GM19328 (cell line): ENCODE data around the gene TSPYL2.
A peak's percentile ranks its signal among the peaks of the same experiment; 100 is the strongest.

Experiments
- ATAC-seq: cut with Tn5 transposase; IDR thresholded peaks from one replicate; pipeline ENCODE4 v1.9.1; 2021; ENCODE audit warnings: mild to moderate bottlenecking, moderate library complexity; ENCODE audit not compliant: unreplicated experiment

The TSPYL2 gene

DNA sequence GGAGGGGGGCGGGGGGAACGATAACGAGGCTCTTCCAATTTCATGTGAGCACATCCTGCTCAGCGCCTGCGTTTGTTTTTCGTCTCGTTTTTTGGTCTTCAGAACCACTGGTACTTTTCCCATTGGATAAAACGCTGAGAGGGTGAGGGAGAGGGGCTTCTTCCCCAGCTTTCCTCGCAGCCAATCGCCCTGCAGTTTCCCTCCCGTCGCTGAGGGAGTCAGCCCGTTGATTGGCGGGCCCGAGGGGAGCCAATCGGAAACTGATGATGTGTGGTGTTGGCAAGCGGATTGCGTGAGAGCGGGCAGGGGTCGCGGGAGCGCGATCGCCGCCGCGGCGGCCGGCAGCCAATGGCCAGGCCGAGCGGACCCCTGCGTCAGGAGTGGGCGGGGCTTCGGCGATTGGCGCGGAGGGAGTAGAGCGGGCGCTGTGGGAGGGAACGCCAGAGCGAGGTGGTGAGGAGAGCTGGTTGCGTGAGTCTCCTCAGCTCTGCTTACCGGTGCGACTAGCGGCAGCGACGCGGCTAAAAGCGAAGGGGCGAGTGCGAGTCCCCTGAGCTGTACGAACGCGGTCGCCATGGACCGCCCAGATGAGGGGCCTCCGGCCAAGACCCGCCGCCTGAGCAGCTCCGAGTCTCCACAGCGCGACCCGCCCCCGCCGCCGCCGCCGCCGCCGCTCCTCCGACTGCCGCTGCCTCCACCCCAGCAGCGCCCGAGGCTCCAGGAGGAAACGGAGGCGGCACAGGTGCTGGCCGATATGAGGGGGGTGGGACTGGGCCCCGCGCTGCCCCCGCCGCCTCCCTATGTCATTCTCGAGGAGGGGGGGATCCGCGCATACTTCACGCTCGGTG is at the start of gene TSPYL2:
TSPYL2 (plus strand) TSS at position 443 of the 848 bp plus-strand sequence; CDS start at position 575, 132 bp downstream.
- peak; percentile 90 for ATAC-seq

DNA sequence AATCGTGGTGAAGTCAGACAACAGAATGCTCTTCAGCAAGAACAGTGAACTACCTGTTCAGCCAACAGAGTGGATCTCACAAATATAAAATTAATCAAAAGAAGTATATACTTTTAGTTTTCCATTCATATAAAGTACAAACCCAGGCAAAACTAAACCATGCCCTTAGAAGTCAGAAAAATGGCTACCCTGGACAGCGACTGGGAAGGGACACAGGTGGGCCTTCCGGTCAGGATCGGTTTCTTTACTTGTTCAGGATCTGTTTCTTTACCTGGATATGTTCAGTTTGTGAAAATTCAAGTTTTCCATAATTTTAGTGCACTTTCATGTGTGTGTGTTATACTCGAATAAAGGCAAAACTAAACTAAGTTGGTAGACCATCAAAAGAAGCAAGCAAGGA is 46.0 kb upstream of the TSPYL2 start:
- no peak for ATAC-seq

DNA sequence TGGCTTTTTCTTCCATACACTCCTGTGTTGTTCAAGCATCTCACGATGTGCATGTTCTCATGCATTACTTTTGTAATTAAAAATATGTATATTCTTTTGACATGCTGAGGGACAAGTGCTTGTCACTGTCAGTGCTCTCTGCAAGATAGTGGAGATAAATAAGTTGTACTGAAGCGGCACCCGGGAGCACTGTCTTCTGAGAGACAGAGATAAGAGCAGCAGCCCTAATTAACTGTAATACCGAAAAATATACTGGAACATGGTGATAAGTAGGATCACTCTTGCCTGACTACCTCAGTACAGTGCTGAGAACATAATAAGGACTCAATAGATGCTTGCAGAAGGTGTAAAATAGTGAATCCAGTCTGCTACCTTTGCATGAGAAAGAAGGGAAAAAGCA is 42.9 kb upstream of the TSPYL2 start:
- no peak for ATAC-seq

DNA sequence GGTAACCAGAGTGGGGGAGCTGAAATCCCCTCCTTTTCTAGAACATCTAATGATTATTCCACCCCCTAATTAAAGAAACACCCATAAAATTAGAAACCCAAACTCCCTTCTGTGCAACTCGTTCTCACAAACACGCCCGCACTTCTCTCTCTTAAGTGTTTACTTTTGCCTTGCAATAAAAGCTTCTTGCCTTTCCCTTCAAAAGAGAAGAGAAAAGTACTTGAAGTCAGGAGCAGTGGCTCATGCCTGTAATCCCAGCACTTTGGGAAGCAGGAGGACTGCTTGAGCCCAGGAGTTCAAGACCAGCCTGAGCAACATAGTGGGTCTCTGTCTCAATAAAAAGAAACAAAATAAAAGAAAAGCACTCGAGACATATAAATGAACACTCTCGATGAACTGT is 37.2 kb upstream of the TSPYL2 start:
- ATAC-seq, result no peak

DNA sequence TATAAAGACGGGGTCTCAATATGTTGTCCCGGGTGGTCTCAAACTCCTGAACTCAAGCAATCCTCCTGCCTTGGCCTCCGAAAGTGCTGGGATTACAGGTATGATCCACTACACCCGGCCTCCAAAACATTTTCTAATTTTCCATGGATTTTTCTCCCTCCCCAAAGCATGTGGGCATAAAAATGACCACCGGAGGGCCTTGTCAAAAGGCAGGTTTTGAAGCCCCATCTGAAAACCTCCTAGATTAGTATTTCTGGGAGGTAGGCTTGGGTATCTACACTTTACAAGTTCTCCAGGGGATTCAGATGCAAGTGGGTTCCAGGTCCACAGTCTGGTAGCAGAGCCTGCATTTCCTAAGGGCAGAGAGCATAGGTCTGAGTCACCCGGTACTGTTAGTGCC is 34.9 kb upstream of the TSPYL2 start:
- ATAC-seq, result no peak

DNA sequence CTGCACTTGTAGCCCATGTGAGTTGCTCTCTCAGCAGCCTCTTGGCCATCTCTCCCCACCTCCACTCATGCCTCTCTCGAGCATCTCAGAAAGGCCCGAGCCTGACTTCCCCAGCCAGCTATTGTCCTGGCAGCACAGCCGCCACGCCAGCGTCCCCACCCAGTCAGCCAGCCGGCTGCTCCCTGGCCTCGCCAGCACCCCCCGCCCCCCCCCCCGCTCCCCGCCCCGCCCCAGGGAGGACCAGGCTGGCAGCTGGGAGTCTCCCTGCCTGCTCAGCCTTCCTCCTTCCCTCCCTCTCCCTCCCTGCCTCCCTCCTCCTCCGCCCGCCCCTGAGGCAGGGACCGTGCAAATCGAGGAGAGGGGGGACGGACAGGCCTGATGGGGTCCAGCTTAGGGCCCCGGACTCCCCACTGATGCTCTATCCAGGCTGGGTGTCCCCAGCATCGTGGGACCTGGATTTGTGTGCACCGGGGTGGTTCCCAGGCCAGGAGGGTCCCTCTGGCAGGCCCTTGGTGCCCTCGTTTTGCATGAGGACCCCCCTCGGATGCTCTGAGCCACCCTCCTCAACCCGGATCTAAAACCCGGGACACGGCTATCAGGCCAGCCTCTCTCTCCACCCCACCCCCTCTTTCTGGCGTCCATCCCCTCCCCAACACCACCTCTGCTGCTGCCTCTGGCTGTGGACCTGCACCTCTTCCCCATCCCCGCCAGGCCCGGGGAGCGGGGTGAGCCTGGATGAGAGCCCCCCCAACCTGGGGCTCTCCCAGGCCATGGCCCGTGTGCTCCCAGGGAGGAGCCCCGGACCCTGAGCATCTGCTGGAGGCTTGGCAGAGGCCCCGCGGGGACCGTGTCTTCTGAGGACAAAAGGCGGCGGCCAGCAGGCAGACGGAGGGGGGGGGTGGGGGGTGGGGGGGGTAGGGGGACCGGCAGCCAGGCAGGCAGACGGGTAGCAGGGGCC is 33.7 kb upstream of the TSPYL2 start, which contains the start of gene GPR173:
GPR173 (plus strand) TSS at position 621 of the 958 bp plus-strand sequence. CDS start 27,833 bp downstream, outside the sequence.
- ATAC-seq, result no peak

DNA sequence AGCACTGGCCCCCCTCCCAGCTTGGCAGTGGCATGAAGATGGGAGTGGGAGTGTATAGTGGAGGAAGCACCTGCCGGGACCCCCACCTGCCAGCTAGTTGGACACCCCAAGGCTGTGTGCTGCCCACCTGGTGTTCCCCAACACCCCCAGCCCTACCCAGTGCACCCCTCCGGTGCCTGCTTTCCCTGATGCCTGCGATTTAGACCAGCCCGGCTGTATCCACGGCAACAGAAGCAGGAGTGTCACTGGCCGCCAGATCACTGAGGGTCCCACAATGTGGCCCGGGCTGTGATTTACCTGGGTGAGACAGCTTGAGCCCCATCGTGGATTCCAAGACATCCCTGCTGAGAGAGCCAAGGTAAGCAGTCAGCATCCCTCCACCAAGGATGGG is 33.0 kb upstream of the TSPYL2 start:
- ATAC-seq, result no peak

DNA sequence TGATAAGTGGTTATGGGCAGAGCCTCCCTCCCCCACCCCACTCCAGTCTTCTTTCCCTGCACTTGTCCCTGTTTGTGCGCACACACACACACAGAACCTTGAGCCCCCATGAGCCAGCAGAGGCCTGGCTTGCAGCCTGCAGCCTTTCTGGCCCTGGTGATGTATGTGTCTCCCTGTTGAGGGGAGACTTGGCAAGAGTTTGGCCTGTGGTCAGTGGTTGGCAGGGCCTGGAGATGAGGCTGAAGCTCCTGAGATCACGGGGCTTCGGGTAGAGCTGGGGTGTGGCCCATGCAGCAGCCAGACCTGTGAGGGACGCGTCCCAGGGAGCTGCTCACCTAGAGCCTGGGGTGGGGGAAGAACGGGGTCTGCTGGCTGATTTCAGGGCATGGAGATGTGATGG is 31.3 kb upstream of the TSPYL2 start:
- ATAC-seq, result no peak

DNA sequence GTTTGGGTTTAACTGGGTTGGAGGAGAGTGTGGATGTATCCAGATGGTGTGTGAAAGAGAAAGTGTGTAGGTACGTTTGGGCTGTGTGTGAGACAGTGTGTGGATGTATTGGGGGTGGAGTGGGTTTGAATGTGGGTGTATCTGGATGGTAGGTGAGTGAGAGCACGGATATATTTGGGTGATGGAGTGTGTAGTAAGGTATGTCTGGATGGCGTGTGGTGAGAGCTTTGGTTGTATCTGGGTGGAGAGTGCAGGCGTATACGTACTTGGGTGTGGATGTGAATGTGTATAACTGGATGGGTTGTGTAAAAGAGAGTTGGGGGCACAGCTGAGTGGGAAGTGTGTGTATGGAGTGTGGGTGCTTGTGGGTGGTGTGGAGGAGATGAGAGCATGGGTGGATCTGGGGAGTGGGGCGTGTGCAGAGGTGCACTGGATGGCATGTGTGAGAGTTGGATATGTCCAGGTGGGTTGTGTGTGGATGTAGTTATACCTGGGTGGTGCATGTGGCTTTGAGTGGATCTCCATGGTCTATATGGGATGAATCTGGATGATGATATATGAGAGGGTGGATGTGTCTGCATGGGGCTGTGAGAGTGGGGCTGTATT is 26.8 kb upstream of the TSPYL2 start:
- ATAC-seq, result no peak

DNA sequence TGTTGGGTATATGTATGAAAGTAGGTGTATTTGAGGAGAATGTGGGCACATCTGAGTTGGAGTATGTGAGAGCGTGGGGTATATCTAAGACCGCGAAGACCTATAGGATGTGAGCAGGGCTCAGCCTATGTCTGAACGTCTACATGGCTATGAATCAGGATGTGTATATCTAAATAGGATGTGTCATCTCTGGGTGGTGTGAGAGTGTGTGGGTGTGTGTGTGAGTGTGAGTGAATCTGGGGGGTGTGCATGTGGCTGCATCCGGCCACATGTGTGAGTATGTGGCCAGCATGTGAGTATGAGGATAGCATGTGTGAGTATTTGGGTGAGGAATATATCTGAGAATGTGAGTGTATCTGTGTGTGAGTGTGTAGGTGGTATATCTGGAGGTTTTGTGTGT is 25.9 kb upstream of the TSPYL2 start:
- ATAC-seq, result no peak

DNA sequence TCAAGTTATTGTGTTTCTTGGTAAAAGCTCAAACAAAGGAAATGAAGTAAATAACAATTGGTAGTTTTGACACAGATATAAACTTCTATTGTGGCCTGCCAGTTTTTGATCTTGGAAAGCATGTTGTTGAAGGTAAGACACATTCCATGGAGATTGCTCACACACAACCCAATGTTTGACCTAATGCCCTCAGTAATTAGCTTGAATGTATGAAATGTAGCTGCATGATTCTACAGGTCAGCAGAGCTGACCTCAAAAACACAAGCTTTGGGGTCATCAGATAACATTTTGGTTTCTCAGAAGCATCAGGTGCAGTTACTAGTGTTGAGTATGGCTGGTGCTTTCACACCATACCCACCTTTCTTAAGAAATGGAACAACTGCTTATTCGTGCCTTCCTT is 17.1 kb upstream of the TSPYL2 start:
- ATAC-seq, result no peak

DNA sequence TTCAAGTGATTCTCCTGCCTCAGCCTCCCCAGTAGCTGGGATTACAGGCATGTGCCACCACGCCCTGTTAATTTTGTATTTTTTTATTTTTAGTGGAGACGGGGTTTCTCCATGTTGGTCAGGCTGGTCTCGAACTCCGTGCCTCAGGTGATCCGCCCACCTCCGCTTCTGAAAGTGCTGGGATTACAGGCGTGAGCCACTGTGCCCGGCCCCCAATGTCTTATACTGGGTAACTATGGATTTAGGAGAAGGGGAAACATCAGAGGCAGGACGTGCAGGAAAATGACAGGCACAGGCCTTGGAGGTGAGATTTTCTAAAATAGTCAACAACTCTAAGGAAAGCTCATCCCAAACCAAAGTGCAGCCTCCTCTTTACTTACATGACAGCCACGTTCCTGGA is 11.1 kb upstream of the TSPYL2 start:
- no peak for ATAC-seq

DNA sequence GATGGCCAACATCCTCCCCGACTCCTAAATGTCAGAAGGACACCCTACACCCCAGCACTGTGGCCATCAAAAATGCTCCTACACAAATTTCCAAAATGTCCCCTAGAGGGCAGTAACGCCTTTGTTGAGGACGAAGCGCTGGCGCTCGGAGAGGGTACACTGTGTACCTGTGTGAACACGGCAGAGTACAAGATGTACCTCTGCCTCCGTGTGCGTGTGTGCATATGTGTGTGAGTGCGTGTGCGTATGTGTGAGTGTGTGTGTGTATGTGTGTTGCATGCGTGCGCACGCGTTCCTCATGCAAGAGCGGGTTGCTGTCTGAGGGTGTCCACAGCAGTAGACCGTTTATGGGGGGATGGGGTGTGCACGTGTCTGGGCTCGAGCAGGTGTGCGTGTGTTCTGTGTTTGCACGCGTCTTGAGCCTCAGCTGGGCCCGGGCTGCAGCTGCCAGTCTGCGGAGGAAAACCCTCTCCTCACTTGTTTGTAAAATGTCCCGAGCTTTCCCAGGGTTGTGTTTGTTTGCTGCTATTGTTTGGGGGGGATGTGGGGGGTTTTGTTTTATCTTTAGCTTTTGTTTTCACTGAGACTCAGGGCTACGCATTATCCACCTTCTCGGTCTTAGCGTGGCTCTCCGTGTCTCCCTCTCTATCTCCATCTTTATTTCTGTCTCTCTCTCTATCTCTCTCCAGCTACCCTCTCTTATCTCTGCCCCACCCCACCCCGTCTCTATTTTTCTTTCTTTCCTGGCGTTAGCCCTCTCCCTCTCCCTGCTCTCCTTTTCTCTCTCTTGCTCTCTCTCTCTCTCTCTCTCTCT is 10.4 kb upstream of the TSPYL2 start:
- ATAC-seq, result peak; percentile 93

DNA sequence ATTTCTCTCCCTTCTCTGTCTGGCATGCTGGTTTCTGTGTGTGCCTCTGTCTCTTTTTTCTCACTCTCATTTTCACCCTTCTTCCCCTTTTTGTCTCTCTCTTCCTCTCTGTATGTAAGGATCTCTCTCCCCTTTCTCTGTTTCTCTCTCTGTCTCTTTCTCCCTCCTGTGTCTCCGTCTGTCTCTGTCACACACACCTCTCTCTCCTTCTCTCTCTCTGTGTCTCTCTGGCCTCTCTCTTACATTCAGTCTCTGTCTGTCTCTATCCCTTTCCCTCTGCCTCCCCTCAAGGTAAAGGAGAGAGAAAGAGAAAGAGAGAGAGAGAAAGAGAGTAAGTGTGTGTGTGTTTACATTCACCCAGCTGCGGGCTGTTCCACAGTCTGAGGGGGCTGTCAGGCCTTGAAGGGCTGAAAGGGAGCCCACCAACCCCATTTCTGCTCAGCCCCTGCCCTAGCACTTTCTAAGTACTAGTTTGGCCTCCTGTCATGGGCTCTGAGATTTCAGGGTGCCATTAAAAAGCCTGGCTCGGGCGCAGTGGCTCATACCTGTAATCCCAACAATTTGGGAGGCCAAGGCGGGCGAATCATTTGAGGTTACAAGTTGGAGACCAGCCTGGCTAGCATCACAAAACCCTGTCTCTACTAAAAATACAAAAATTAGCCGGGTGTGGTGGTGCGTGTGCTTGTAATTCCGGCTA is 9.6 kb upstream of the TSPYL2 start:
- no peak for ATAC-seq

DNA sequence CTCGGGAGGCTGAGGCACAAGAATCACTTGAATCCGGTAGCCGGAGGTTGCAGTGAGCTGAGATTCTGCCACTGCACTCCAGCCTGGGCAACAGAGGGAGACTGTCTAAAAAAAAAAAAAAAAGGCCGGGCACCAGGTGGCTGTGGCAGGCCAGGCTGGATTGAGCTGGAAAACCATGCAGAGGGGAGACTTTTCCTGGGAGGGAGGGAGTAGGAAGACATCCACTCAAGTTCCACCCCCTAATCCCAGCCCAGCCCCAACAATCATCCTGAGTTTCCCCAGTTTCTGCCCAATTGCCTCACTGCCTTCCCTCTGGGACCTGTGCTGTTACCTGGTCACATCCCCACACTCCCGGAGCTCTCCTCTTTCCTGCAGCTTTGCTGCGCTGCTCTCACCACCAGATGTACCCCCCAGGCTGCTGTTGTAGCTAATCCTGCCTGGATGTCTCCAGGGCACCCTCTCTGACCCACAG is 9.0 kb upstream of the TSPYL2 start:
- no peak for ATAC-seq

DNA sequence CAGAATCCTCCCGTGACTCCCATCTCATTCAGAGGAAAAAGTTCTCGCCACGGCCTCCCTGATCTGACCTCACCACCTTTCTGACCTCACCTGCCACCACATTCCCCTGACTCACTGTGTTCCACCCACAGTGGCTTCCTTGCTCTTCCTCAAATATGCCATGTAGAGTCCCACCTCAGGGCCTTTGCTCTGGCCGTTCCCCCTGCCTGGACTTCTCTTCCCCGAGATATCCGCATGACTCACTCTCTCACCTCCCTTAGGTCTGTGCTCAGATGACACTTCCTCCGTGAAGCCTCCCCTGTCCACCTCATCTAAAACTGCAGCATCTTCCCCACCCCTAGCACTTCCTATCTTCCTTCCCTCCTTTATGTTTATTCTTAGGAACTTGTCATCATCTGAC is 7.2 kb upstream of the TSPYL2 start:
- ATAC-seq, result no peak

DNA sequence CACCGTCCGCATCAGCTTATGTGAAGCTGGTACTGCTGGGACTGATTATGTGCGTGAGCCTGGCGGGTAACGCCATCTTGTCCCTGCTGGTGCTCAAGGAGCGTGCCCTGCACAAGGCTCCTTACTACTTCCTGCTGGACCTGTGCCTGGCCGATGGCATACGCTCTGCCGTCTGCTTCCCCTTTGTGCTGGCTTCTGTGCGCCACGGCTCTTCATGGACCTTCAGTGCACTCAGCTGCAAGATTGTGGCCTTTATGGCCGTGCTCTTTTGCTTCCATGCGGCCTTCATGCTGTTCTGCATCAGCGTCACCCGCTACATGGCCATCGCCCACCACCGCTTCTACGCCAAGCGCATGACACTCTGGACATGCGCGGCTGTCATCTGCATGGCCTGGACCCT is 5.5 kb upstream of the TSPYL2 start:
- ATAC-seq, result no peak

DNA sequence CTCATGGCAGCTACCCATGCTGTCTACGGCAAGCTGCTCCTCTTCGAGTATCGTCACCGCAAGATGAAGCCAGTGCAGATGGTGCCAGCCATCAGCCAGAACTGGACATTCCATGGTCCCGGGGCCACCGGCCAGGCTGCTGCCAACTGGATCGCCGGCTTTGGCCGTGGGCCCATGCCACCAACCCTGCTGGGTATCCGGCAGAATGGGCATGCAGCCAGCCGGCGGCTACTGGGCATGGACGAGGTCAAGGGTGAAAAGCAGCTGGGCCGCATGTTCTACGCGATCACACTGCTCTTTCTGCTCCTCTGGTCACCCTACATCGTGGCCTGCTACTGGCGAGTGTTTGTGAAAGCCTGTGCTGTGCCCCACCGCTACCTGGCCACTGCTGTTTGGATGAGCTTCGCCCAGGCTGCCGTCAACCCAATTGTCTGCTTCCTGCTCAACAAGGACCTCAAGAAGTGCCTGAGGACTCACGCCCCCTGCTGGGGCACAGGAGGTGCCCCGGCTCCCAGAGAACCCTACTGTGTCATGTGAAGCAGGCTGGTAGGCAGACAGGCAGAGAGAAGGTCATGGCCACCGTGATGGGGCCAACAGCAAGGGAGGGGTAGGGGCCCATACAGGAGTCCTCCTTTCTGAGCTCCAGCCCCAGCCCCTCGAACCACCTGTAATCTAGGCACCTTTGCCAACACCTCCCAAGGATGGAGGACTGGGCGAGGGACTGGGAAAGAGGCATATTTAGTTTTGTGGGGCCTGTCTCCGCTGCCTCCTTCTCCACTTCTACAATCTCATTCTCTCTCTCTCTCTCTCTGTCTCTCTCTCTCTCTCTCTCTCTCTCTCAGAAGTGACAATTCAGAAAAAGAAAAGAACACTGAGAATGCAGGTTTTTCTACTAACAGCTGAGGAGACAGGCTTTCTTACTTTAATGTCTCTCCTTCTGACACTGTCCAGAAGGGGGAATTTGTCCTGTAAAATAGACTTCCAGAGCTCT is 4.7 kb upstream of the TSPYL2 start:
- ATAC-seq, result no peak

DNA sequence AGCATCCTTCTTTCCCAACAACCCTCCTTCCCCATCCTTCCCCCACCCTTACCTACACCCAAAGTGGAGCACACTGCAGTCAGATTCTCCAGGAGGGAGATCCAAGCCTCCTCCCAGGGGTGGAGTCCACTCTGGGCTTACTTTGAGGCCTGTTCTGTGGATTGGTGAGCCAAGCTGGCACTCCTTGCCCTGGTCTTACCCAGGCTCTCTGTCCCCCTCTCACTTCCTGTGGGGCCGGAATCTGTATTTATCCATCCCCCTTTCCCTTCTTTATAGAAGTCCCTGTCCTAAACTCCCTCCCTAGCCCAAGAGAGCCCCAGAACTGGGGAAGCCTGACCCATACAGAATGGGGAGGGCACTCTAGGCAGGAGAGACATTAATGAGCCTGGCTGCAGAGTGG is 3.2 kb upstream of the TSPYL2 start:
- no peak for ATAC-seq
